ENCODE data around the gene IL9.

DNA sequence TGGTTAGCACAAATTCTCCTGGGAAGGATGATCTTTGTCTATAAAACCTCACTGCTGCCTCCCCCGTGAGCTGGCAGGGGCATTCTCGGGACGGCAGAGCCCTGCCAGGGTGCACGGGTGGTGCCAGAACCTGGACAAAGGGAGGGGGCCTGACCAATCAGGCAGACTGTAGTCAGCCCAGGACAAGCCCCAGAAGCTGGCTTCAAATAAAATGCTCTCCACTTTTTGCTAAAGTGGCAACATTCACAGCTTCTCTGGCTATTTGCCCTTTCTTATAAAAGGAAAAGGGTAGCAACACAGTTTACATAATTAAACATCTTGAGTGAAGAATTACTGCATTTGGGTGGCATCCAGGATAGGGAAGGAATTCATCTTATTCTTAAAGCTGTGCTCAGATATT is 14.4 kb downstream of the IL9 start:
- TF ChIP-seq, protein P1, sequence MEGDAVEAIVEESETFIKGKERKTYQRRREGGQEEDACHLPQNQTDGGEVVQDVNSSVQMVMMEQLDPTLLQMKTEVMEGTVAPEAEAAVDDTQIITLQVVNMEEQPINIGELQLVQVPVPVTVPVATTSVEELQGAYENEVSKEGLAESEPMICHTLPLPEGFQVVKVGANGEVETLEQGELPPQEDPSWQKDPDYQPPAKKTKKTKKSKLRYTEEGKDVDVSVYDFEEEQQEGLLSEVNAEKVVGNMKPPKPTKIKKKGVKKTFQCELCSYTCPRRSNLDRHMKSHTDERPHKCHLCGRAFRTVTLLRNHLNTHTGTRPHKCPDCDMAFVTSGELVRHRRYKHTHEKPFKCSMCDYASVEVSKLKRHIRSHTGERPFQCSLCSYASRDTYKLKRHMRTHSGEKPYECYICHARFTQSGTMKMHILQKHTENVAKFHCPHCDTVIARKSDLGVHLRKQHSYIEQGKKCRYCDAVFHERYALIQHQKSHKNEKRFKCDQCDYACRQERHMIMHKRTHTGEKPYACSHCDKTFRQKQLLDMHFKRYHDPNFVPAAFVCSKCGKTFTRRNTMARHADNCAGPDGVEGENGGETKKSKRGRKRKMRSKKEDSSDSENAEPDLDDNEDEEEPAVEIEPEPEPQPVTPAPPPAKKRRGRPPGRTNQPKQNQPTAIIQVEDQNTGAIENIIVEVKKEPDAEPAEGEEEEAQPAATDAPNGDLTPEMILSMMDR (IDR thresholded peaks at IDR 0.05): no peak
- no peak for TF ChIP-seq POLR2A (IDR thresholded peaks at IDR 0.05)

All from lower leg skin (tissue), 3 donors.